GM12878 (cell line): Measurements from ENCODE around the gene TM4SF18. TPM values are rescaled to one million over a fixed set of nuclear protein-coding genes. Genes with fewer than 3 reads are reported as not detected.

Experiments
- ATAC-seq: fragments of 200-7000 bp; cut with Tn5 transposase; 3 replicates; pipeline ENCODE4 v1.9.1; 2020; ENCODE audit warnings: mild to moderate bottlenecking, moderate library complexity
- BruUV-seq: library from RNA; stranded (reverse); fragments of 400-500 nt; replicated peaks from 2 replicates; lab custom pipeline; 2021; lab: Mats Ljungman, UMichigan
- CTCF ChIA-PET: fragments of 300-600 bp; sonication (Branson Sonifier 250); formaldehyde crosslinking; extraction: SDS; loops from one replicate; lab custom pipeline; 2021; ENCODE audit warnings: inconsistent platforms; lab: Yijun Ruan, JAX
- POLR2A ChIA-PET: fragments of 350-600 bp; formaldehyde crosslinking; extraction: SDS; loops from one replicate; lab custom pipeline; 2021; ENCODE audit warnings: inconsistent platforms; lab: Charles Lee
- RAD21 ChIA-PET: fragments of 300-600 bp; sonication (Branson Sonifier 250); formaldehyde crosslinking; loops from one replicate; lab custom pipeline; 2023; ENCODE audit warnings: antibody characterized with exemption; ENCODE audit not compliant: unreplicated experiment; lab: Charles Lee
- SMC1A ChIA-PET: fragments of 300-600 bp; sonication (Branson Sonifier 250); formaldehyde crosslinking; loops from one replicate; lab custom pipeline; 2023; ENCODE audit not compliant: unreplicated experiment, uncharacterized antibody; lab: Charles Lee
- DNase-seq: peaks from one replicate; pipeline ENCODE4 v3.0.0-alpha.2; 2011; ENCODE audit warnings: low read depth, low spot score
- FAIRE-seq: peaks from 3 replicates; lab custom pipeline; 2011; peaks lifted over from hg19 to GRCh38; lab: Jason Lieb, UNC
- H2AFZ ChIP-seq: 2 replicates; pipeline ENCODE4 v1.6.0; 2011; ENCODE audit warnings: low read depth, low read length, control low read depth; ENCODE audit not compliant: control insufficient read depth
- H3K27ac ChIP-seq: 2 replicates; pipeline ENCODE4 v1.5.1; 2011; ENCODE audit warnings: control low read depth; ENCODE audit not compliant: control insufficient read depth, insufficient read depth
- H3K27me3 ChIP-seq, 2 experiments: replicated peaks in 1 of 2; 2 replicates each; pipeline versions ENCODE4 v1.6.0 to v1.6.1; 2011; ENCODE audit warnings: low read length in 1 of 2; ENCODE audit not compliant: control insufficient read depth in 2 of 2, insufficient read depth in 2 of 2
- H3K36me3 ChIP-seq, 2 experiments: 2 replicates each; pipeline ENCODE4 v1.5.1; 2011; ENCODE audit warnings: low read length in 1 of 2; ENCODE audit not compliant: control insufficient read depth in 2 of 2, insufficient read depth in 2 of 2
- H3K4me1 ChIP-seq: 2 replicates; pipeline ENCODE4 v1.6.1; 2011; ENCODE audit warnings: mild to moderate bottlenecking, low read length, moderate library complexity, mixed read lengths; ENCODE audit not compliant: control insufficient read depth, insufficient read depth
- H3K4me2 ChIP-seq: 2 replicates; pipeline ENCODE4 v1.6.0; 2011; ENCODE audit warnings: control low read depth; ENCODE audit not compliant: control insufficient read depth, insufficient read depth
- H3K4me3 ChIP-seq: fragments of 200-600 bp; sonication (generic); 2 replicates; pipeline ENCODE4 v1.5.1; 2016
- H3K79me2 ChIP-seq: 2 replicates; pipeline ENCODE4 v1.6.0; 2011; ENCODE audit warnings: low read length; ENCODE audit not compliant: control insufficient read depth, insufficient read depth
- H3K9ac ChIP-seq: 2 replicates; pipeline ENCODE4 v1.8.0; 2011; ENCODE audit warnings: low read length, control low read depth, mixed read lengths; ENCODE audit not compliant: control insufficient read depth, insufficient read depth
- H3K9me3 ChIP-seq: replicated peaks from 3 replicates; pipeline ENCODE4 v1.5.1; 2011; ENCODE audit warnings: mild to moderate bottlenecking, low read length; ENCODE audit not compliant: control insufficient read depth, insufficient read depth
- H4K20me1 ChIP-seq: 2 replicates; pipeline ENCODE4 v1.6.0; 2011; ENCODE audit not compliant: control insufficient read depth, insufficient read depth
- ATF3 ChIP-seq: IDR thresholded peaks from 2 replicates; pipeline ENCODE4 v1.6.1; 2011; ENCODE audit warnings: low read depth, mild to moderate bottlenecking, low read length, moderate library complexity, borderline replicate concordance; ENCODE audit errors: extremely low read depth
- CTCF ChIP-seq, 3 experiments: IDR thresholded peaks in 2 of 3; conservative IDR thresholded peaks in 1 of 3; 2 replicates each; pipeline ENCODE4 v1.5.1; 2011; ENCODE audit warnings: low read depth in 3 of 3, low read length in 3 of 3, mild to moderate bottlenecking in 3 of 3, control low read depth in 2 of 3, moderate library complexity in 2 of 3, inconsistent platforms in 1 of 3, mixed read lengths in 1 of 3; ENCODE audit not compliant: control insufficient read depth in 2 of 3, insufficient read depth in 1 of 3; ENCODE audit errors: extremely low read depth in 1 of 3
- ETV6 ChIP-seq, 2 experiments: fragments of 450-650 bp in 1 of 2; IDR thresholded peaks in 1 of 2; conservative IDR thresholded peaks in 1 of 2; 2 replicates each; pipeline ENCODE4 v1.6.1; 2014; ENCODE audit warnings: antibody characterized with exemption in 1 of 2, borderline replicate concordance in 1 of 2, low read depth in 1 of 2, mild to moderate bottlenecking in 1 of 2, moderate library complexity in 1 of 2
- FOXM1 ChIP-seq: IDR thresholded peaks from 2 replicates; pipeline ENCODE4 v1.6.1; 2012; ENCODE audit warnings: low read depth, mild to moderate bottlenecking, inconsistent platforms, low read length, moderate library complexity
- IRF4 ChIP-seq: IDR thresholded peaks from 2 replicates; pipeline ENCODE4 v1.6.1; 2011; ENCODE audit warnings: low read depth, low read length
- MLLT1 ChIP-seq: fragments of 450-650 bp; IDR thresholded peaks from 2 replicates; pipeline ENCODE4 v1.6.1; 2016; ENCODE audit warnings: mild to moderate bottlenecking
- POLR2AphosphoS2 ChIP-seq: IDR thresholded peaks from 2 replicates; pipeline ENCODE4 v1.6.1; 2011; ENCODE audit warnings: low read depth, mild to moderate bottlenecking, low read length, improper control_type of control experiment, moderate library complexity
- SMARCA5 ChIP-seq: fragments of 450-650 bp; IDR thresholded peaks from 2 replicates; pipeline ENCODE4 v1.6.1; 2017; ENCODE audit warnings: mild to moderate bottlenecking
- SPI1 ChIP-seq: IDR thresholded peaks from 2 replicates; pipeline ENCODE4 v1.6.1; 2011; ENCODE audit warnings: low read depth, mild to moderate bottlenecking, low read length, moderate library complexity, borderline replicate concordance; ENCODE audit not compliant: insufficient read depth
- TBL1XR1 ChIP-seq: IDR thresholded peaks from 2 replicates; pipeline ENCODE4 v1.6.1; 2012; ENCODE audit warnings: low read depth, low read length, improper control_type of control experiment
- ZNF687 ChIP-seq: fragments of 450-650 bp; IDR thresholded peaks from 2 replicates; pipeline ENCODE4 v1.6.1; 2017; ENCODE audit warnings: mild to moderate bottlenecking, moderate library complexity
- WGBS: methylation state at CpG from one replicate; pipeline ENCODE4 v1.1.6; 2016; ENCODE audit warnings: low lambda C conversion rate; ENCODE audit not compliant: insufficient replicate concordance, insufficient coverage; ENCODE audit errors: missing lambda C conversion rate; 5-methylcytosine and 5-hydroxymethylcytosine counted together
- in situ Hi-C: fragments of 300-500 bp; cut with MboI; formaldehyde crosslinking; loops from 9 replicates; pipeline ENCODE4 v1.14.3; 2018; ENCODE audit warnings: mixed read lengths
- intact Hi-C: fragments of 100-400 bp; cut with micrococcal nuclease; formaldehyde crosslinking; loops from one replicate; pipeline ENCODE4 v1.14.2; 2022; ENCODE audit not compliant: unreplicated experiment
- polyA plus RNA-seq, 11 experiments: library from polyadenylated mRNA; depleted of rRNA in 4 of 11; unstranded in 6 of 11; stranded (reverse) in 5 of 11; fragments of >200 nt; fragmentation: Nextera tagmentation in 4 of 11; fragmentation: Illumina TruSeq in 1 of 11; extraction: Ambion mirVana in 4 of 11; extraction: Trizol in 1 of 11; gene quantifications; 1 replicate in 1 of 11; 2 replicates in 10 of 11; pipeline versions ENCODE4 v1.2.1 to v1.2.3, GENCODE V29; 2011 to 2016; ENCODE audit warnings: inconsistent platforms in 2 of 11, missing spikeins in 2 of 11, low read depth in 1 of 11
- total RNA-seq, 4 experiments: library from RNA; depleted of rRNA in 3 of 4; stranded (reverse); fragments of >200 nt in 3 of 4; fragmentation: Illumina TruSeq in 1 of 4; extraction: Trizol in 1 of 4; gene quantifications; 2 replicates each; pipeline versions ENCODE4 v1.2.1 to v1.2.3, GENCODE V29; 2013 to 2021

Gene TM4SF18
- total and polyA plus RNA-seq, 10 of the 15 experiments (the other 5 are each of a cell fraction or from before 2014, with no cell fraction given), result 0.01 TPM; not detected in 9

- H2AFZ ChIP-seq, result no peak overlapping the region; the same call in 1 of the 2 replicates
- no peak overlapping the region for H3K9ac ChIP-seq
- FAIRE-seq, result peak; percentile 96
- no peak overlapping the region for H3K4me2 ChIP-seq
- no peaks in the 10 kb centered on the region for H3K79me2 ChIP-seq
- RAD21 ChIA-PET, result interaction anchor here (1.0 to 4.6 kb wide), 5 partner anchors 8 to 319 kb away, joined by 3 to 38 read pairs (median 9); no protein-coding TSS in a partner anchor
- SMC1A ChIA-PET, result interaction anchor here (0.6 to 6.4 kb wide), 8 partner anchors 14 to 323 kb away, joined by 3 to 86 read pairs (median 4); partner anchors contain the start of gene HPS3
- no TSS peak for BruUV-seq
- WGBS, result 24% methylated on average over 4 of the region's 4 CpGs
- peaks cover 4% of the 10 kb centered on the region; the same call in 1 of the 2 replicates for H3K4me1 ChIP-seq
- no peak overlapping the region for H3K4me3 ChIP-seq
- DNase-seq, result peak; percentile 45
- CTCF ChIA-PET, result interaction anchor here (0.6 to 6.3 kb wide), 10 partner anchors 16 to 320 kb away, joined by 3 to 168 read pairs (median 3); no protein-coding TSS in a partner anchor
- no peaks in the 10 kb centered on the region for H3K36me3 ChIP-seq
- peak; percentile 91 for ATAC-seq
- in situ Hi-C loops (loop anchor here (5.0 to 10.0 kb wide), 3 partner anchors 156 to 408 kb away; partner anchors contain the start of gene CPA3), intact Hi-C loops (loop anchor here (1.0 to 10.0 kb wide), 3 partner anchors 153 to 408 kb away; partner anchors contain the start of gene CPA3)
- H4K20me1 ChIP-seq, result no peaks in the 10 kb centered on the region
- H3K9me3 ChIP-seq, result no peaks in the 10 kb centered on the region
- no peaks in the 10 kb centered on the region for H3K27me3 ChIP-seq
- POLR2A ChIA-PET, result no interaction called here
- H3K27ac ChIP-seq, result no peak overlapping the region
- TF ChIP-seq ZNF687 (no peak), SPI1 (no peak), MLLT1 (no peak), SMARCA5 (peak; percentile 46; the same call in 1 of the 2 replicates), ETV6 (conservative IDR thresholded peaks at IDR 0.05 in 1 of 2, IDR thresholded peaks at IDR 0.05 in 1 of 2; ENCODE audit: borderline replicate concordance in 1 of 2, low read depth in 1 of 2) (no peak), TBL1XR1 (0 out of 2 replicates have a peak, but pooled peaks have one; percentile 41), CTCF (IDR thresholded peaks at IDR 0.05 in 2 of 3, conservative IDR thresholded peaks at IDR 0.05 in 1 of 3; ENCODE audit: control insufficient read depth in 2 of 3, extremely low read depth in 1 of 3, insufficient read depth in 1 of 3, low read depth in 3 of 3, low read length in 3 of 3) (peak; percentile 82 to 100 (median 97); a peak in 5 of 6 replicates), FOXM1 (peak; percentile 79), POLR2AphosphoS2 (no peak), IRF4 (0 out of 2 replicates have a peak, but pooled peaks have one; percentile 21), ATF3 (peak; percentile 53; the same call in 1 of the 2 replicates)
Measured at GRCh38 chr3:149273096-149273751, 60.2 kb downstream of the TM4SF18 start.
